Kidney capillary endothelial cell (primary cell): ENCODE data around the gene TIMM10B.
A peak's percentile ranks its signal among the peaks of the same experiment; 100 is the strongest.

Experiments used
- DNase-seq: peaks from one replicate; pipeline ENCODE4 v3.0.0-alpha.2; 2018; ENCODE audit warnings: low spot score

Gene TIMM10B

DNA sequence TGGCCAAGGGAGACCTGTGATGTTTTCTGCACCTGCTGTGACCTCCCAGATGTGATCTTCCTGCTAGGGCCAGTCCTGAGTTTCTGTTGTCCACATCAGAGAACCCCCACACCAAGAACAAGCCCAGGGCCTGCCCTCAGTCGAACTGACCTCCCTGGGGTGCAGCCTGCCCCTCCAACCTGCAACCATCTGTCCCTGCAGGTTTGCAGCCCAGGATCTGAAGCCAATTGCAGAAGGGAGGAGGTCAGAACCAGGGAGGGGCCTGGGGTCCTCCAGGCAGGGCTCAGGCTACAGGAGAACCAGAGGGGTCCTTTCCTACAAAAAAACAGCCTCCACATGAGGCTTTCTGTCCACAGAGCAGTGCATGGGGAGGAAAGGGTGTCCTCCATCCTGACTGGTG is 8.4 kb upstream of the TIMM10B start:
- DNase-seq, result no peak

- peak; percentile 83 for DNase-seq
These were observed 7.6 kb upstream of the TIMM10B start, which contains the start of gene TRIM3 for GRCh38 chr11:6473451-6474412. Gene TRIM3, minus strand, starts transcription at chr11:6473941. Its CDS starts 8,246 bp downstream, at chr11:6465695.

DNA sequence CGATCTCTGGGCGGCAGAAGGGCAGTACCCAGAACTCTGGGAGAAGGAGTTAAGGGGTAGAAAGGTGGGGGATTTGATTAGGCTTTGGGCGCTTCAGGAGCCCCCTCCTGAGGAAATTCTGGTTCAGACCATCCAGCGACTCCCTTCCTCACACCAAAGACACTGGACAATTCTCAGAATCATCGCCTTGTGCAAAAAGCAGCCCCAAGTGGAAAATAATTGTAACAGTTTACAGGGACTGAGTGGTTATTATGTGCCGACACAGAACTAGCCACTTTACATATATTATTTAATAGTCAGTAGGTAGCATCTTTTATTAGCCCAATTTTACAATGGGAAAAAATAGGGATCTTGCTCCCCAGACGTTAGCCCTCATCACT is 6.9 kb upstream of the TIMM10B start:
- no peak for DNase-seq

DNA sequence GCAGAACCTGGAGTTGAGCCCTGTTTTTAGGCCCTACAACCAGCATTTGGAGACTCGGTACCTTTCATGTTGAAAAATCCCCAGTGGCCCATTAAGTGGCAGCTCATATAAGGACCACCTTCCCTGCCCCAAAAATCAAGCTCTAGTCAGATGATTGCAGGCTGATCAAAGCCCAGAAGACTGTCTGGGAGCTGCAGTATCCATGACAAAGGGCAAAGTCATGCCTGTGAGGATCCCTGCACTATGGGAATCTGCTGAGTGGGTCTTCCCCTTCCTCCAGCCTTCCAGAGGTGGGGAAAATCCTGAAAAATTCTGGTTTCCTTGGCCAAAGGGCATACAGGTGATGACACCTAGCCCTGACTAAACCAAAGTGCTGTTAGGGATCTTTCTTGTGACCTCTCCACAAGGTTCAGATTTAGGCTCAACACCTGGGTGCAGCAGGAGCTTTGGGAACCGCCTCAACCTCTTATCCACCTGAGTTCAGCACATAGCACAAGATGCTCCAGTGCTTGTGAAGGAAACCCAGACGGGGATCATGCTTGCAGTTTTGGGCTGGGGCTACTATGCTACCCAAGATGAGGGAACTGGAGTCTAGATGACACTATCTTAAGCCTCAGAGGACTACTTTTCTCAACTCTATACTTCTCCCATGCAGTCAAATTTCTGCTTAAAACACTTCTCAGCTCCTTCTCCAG is 6.3 kb upstream of the TIMM10B start:
- DNase-seq, result no peak

GRCh38 chr11:6475936-6476335 is 5.4 kb upstream of the TIMM10B start:
- DNase-seq, result no peak

DNA sequence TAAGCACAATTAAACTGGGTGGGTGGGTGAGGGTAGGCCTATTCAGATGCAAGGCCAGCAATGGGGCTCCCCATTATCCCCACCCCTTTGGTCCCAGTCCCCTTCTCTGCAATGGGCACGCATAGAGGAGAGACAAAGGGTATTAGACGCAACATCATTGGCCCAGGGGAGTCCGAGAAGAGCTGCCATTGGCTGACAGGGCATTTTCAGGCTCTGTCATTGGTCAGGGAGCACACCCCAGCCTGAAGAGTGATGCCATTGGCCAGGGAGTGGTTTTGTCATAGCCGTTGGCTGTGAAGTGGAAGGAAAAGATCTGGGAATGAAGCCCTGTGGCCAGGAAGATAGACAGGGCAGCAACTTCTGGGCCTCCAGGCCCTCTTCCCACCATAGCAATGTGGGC is 4.7 kb upstream of the TIMM10B start:
- no peak for DNase-seq

DNA sequence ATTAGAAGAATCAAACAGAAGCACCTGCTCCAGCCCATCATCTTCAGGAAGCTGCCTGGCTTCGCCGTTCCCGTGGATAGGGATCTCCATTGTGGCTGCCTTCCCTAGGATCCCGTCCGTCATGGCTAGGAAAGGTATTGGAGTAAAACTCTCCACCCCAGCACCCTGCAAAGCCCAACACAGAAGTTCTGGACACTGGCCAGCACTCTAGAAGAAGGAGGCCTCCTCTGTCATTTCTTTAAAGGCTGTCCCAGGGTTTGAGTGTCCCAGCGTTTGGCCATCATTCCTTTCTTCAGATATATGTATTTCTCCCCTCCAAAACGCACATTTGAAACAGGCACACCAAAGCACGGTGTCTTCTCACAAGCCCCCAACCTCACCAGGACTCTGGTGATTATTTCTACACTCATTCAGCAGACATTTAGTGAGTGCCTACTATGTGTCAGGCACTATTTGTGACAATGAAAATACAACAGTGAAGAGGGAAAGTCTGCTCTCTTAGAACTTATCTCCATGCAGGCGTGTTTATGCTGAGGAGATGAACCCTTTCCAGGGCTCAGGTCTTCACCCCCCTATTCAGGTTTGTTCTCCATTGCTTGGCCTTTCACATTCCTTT is 894 bp upstream of the TIMM10B start:
- DNase-seq, result no peak

DNA sequence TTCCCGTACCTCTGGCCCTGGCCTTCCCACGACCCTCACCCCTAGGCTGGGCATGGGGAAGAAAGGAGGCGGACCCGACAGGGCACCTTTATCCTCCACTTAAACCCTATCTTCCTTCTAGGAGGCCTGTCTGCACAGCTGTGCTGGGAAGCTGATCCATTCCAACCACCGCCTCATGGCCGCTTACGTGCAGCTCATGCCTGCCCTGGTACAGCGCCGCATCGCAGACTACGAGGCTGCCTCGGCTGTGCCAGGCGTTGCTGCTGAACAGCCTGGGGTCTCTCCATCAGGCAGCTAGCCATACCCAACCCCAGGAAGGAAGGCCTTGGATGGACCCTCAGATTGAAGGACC is 599 bp downstream of the TIMM10B start:
- no peak for DNase-seq

DNA sequence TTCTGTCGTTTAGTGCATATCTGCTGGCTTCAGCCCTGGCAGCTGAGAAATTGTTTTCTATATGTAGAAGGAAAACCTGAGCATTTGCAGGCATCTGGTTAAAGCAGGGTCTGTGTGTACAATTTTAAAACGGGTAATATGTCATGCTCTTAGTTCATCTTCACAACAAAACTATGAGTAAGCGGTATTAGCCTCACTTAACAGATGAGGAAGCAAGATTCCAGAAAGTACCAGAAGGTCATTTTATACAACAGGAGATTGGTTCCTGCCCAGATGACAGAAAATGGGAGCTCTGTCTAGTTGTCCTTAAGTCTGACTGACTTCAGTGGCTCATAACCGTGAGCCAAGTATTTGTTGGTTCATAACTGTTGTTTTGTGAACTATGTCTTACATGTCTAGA is 1.1 kb downstream of the TIMM10B start:
- DNase-seq, result no peak

GRCh38 chr11:6483015-6483414 is 1.7 kb downstream of the TIMM10B start:
- DNase-seq, result no peak

- no peak for DNase-seq
These were observed 4.4 kb downstream of the TIMM10B start for GRCh38 chr11:6485661-6486060.

DNA sequence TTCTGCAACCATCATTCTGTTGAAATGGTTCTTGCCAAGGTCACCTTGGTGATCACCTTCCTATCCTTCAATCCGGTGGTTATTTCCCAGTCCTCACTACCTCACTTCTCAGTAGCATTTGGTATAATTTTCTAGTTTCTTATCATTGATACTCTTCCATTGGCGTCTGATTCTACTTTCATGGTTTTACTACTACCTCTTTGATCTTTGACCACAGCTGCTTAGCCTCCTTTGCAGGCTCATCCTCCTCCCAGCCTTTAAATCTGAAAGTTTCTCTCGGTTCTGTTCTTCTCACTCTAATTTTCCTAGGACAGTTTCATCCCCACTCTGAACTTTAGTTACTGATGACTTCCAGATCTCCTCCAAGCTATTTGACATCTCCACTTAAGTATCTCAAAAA is 5.0 kb downstream of the TIMM10B start:
- DNase-seq, result no peak

DNA sequence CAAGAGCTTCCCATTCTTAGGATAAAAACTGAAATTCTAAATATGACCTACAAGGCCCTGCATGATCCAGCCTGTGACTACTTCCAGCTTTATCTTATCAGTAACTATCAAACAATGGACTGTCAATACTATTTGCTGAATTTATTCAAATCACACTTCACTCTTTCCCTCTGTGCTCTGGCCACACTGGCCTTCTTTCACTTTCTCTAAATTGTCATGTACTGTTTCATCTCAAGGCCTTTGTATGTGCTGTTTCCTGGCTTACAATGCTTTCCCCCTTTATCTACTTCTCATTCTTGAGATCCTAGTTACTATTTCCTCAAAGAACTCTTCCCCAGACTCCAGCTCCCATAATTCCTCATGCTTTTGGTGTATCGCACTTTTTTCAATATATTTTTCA is 5.6 kb downstream of the TIMM10B start:
- DNase-seq, result no peak

DNA sequence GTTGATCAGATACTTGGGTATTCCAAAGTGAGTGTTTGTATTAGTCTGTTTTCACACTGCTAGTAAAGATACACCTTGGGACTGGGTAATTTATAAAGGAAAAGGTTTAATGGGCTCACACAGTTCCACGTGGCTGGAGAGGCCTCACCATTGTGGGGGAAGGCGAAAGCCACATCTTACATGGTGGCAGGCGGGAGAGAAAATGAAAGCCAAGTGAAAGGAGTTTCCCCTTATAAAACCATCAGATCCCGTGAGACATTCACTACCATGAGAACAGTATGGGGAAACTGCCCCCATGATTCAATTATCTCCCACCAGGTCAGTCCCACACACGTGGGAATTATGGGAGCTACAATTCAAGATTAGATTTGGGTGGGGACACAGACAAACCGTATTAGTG is 7.0 kb downstream of the TIMM10B start:
- DNase-seq, result no peak

- DNase-seq, result no peak
These were observed 7.5 kb downstream of the TIMM10B start for GRCh38 chr11:6488821-6489220.

- no peak for DNase-seq
These were observed 8.0 kb downstream of the TIMM10B start for GRCh38 chr11:6489306-6489705.

- DNase-seq, result no peak
These were observed 16.0 kb downstream of the TIMM10B start, which contains the start of gene DNHD1 for GRCh38 chr11:6497069-6497839. Gene DNHD1, plus strand, starts transcription at chr11:6497280. Its CDS starts 936 bp downstream, at chr11:6498216.

DNA sequence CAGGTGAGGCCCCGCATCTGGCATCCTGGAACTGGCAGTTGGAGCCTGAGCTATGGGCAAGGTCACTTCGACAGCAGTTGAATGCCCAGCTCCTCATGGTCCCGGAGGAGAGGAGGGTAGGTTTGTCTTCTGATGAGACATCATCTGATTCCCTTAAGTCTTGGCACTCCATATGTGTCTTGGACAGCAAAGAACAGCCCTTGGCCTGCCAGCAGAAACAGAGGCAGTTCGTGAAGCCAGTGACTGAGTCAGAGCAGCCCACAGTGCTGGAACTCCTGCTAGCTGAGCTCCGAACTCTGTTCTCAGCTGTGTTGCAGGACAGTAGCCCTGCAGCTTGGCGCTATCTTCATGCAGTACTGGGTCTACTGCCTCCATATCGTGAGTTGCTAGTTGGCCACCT is 16.8 kb downstream of the TIMM10B start:
- no peak for DNase-seq

DNA sequence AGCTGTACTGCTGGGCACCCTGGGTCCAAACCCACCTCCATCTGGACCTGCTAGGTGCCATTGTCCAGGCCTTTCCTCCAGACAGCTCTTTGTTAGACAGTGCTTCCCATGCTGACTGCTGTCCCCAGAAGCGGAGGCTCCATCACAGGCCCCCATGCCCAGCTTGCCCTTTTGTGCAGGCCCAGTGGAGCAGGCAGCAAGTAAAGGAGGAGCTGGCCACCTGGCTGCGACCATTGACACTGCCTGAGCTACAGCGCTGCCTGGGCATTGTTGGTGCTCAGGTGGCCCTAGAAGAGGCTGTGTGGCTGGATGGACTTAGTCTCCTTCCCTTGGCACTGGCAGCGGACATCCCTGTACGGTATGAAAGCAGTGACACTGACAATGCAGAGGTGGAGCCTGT is 17.2 kb downstream of the TIMM10B start:
- no peak for DNase-seq

- no peak for DNase-seq
These were observed 21.1 kb downstream of the TIMM10B start for GRCh38 chr11:6502382-6502781.

DNA sequence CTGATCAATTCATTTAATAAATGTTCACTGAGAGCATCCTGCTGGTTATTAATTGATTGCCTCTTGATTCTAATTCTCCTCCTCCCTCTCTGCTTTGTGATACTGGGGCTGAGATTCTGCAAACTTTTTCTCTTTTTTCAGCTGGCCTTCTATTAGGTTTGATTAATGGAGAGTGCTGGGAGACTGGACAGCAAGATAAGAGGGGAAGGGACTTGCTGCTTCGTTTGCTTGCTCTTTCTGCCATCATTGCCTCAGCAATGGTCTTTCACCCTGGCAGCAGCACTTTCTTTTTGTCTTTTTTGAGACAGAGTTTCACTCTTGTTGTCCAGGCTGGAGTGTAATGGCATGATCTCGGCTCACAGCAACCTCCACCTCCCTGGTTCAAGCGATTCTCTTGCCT is 22.9 kb downstream of the TIMM10B start:
- DNase-seq, result no peak
